SK-N-SH treated with all-trans-retinoic acid at 6 μM for 48 hours (cell line): ENCODE data around the gene CRABP1.

Source experiments
- CSDC2 ChIP-seq: fragments of 250-450 bp; sonication (Bioruptor Pico); IDR thresholded peaks from 2 replicates; pipeline ENCODE4 v1.5.0; 2020; ENCODE audit warnings: mild to moderate bottlenecking, moderate library complexity
- PPARA ChIP-seq: fragments of 250-450 bp; sonication (Bioruptor Pico); IDR thresholded peaks from 2 replicates; pipeline ENCODE4 v1.5.0; 2020; ENCODE audit warnings: mild to moderate bottlenecking, borderline replicate concordance
- TSHZ2 ChIP-seq: fragments of 250-450 bp; sonication (Bioruptor Pico); IDR thresholded peaks from 2 replicates; pipeline ENCODE4 v1.5.0; 2020; ENCODE audit warnings: mild to moderate bottlenecking, moderate library complexity
- ZFP30 ChIP-seq: fragments of 450-650 bp; formaldehyde crosslinking; IDR thresholded peaks from 2 replicates; pipeline ENCODE4 v1.5.0; 2022; ENCODE audit warnings: mild to moderate bottlenecking, moderate library complexity

GRCh38 chr15:78321041-78321570, 19.0 kb upstream of the CRABP1 start:
- TF ChIP-seq ZFP30 (CRISPR knock-in tag) (no peak), CSDC2 (CRISPR knock-in tag) (no peak), PPARA (CRISPR knock-in tag) (no peak), TSHZ2 (CRISPR knock-in tag) (no peak)
